Measurements from ENCODE around the gene UBQLN4. TPM values are rescaled to one million over a fixed set of nuclear protein-coding genes. Genes with fewer than 3 reads are reported as not detected.

UBQLN4 gene
- total and polyA plus RNA-seq, 2 of the 4 experiments (the other 2 are of a cell fraction), result 8.8 to 21.6 TPM

- Histone ChIP-seq H3K4me1 (ENCODE audit: control insufficient read depth, insufficient read depth, low read length) (peaks cover 4% of the 10 kb centered on the region; the same call in 1 of the 2 replicates), H4K8ac (ENCODE audit: low read depth in 2 of 2, low read length in 2 of 2) (no peak overlapping the region; a peak in 1 of 4 replicates), H2BK20ac (ENCODE audit: low read depth, low read length) (no peak overlapping the region), H3K9me1 (ENCODE audit: insufficient read depth, low read length) (peaks cover 18% of the 10 kb centered on the region), H3K14ac (replicated peaks; ENCODE audit: low read depth, low read length) (no peak overlapping the region), H3K79me1 (ENCODE audit: low read depth in 1 of 2, low read length in 2 of 2) (peaks cover 30 to 73% of the 10 kb centered on the region in 2 experiments), H2BK15ac (ENCODE audit: low read depth, low read length) (no peak overlapping the region), H3K4ac (ENCODE audit: low read depth, low read length) (peak overlapping the region; percentile 12), H2BK120ac (ENCODE audit: low read depth, low read length) (no peak overlapping the region), H2AFZ (replicated peaks; ENCODE audit: low read length, poor library complexity) (peak overlapping the region; percentile 93), H3K23ac (ENCODE audit: low read depth, low read length) (no peak overlapping the region), H2AK9ac (replicated peaks; ENCODE audit: low read depth, low read length, poor library complexity) (peak overlapping the region; percentile 85), H3K18ac (ENCODE audit: low read depth, low read length) (no peak overlapping the region), H3K56ac (ENCODE audit: extremely low read depth, insufficient read depth, low read length) (no peak overlapping the region), H3K4me2 (ENCODE audit: low read depth, low read length) (peak overlapping the region; percentile 70), H3K4me3 (ENCODE audit: insufficient read depth, low read depth, low read length) (peak overlapping the region; percentile 68), H3K36me3 (ENCODE audit: control insufficient read depth, insufficient read depth, low read length) (peaks cover 19% of the 10 kb centered on the region), H4K5ac (ENCODE audit: low read depth, low read length) (no peak overlapping the region), H2AK5ac (ENCODE audit: low read depth, low read length) (no peak overlapping the region), H4K91ac (ENCODE audit: insufficient read depth, low read depth, low read length) (no peak overlapping the region; the same call in 1 of the 2 replicates), H3K9ac (ENCODE audit: low read depth, low read length) (peak overlapping the region; percentile 62), H2BK5ac (ENCODE audit: low read depth, low read length, poor library complexity, severe bottlenecking) (no peak overlapping the region), H4K20me1 (ENCODE audit: insufficient read depth, low read length) (0 out of 2 replicates have a peak, but pooled peaks cover 2% of the 10 kb centered on the region), H3K27me3 (ENCODE audit: control insufficient read depth, insufficient read depth, low read length) (no peaks in the 10 kb centered on the region), H3K27ac (ENCODE audit: insufficient read depth, low read length) (peak overlapping the region; percentile 64), H3K9me3 (ENCODE audit: control insufficient read depth, insufficient read depth, low read length) (no peaks in the 10 kb centered on the region)
- TF ChIP-seq BHLHE40 (IDR thresholded peaks at IDR 0.05; ENCODE audit: low read depth, low read length), result no peak
- no peak for TF ChIP-seq CEBPB (IDR thresholded peaks at IDR 0.05; ENCODE audit: low read depth, low read length)
- no peak for TF ChIP-seq FOS (IDR thresholded peaks at IDR 0.05; ENCODE audit: low read depth, low read length)
- TF ChIP-seq MXI1 (IDR thresholded peaks at IDR 0.05; ENCODE audit: borderline replicate concordance, low read depth, low read length), result 0 out of 2 replicates have a peak, but pooled peaks have one; percentile 44
- no peak for TF ChIP-seq SMC3 (IDR thresholded peaks at IDR 0.05; ENCODE audit: low read depth, low read length)
- no peak for TF ChIP-seq RFX5 (IDR thresholded peaks at IDR 0.05; ENCODE audit: low read depth, low read length)
- no peak for TF ChIP-seq MAFK (IDR thresholded peaks at IDR 0.05; ENCODE audit: low read depth, low read length)
- TF ChIP-seq CTCF (conservative IDR thresholded peaks at IDR 0.05; ENCODE audit: low read depth, low read length), result peak; percentile 40
- 0 out of 2 replicates have a peak, but pooled peaks have one; percentile 12 for TF ChIP-seq MAZ (IDR thresholded peaks at IDR 0.05; ENCODE audit: borderline replicate concordance, low read depth, low read length)
- intact Hi-C loops (cut with micrococcal nuclease) (loop anchor here (2.0 kb wide), 1 partner anchor 26 kb away; no protein-coding TSS in a partner anchor), dilution Hi-C loops (cut with HindIII; ENCODE audit: low sequenced_read_pairs, unreplicated experiment) (no loop called here), in situ Hi-C loops (cut with MboI; ENCODE audit: low sequenced_read_pairs) (no loop called here)
- no TSS peak for BruUV-seq (replicated peaks)
- WGBS, 2 experiments (ENCODE audit: extremely low coverage in 2 of 2, insufficient read length in 1 of 2), result 1% methylated on average over 12 of the region's 63 CpGs; no CpG with 5 or more reads in 1 of the 2 experiments
- POLR2A ChIA-PET (ENCODE audit: unreplicated experiment), result no interaction called here
- CTCF ChIA-PET, result no interaction called here
- DNase-seq (peak; percentile 69), ATAC-seq (ENCODE audit: low read depth) (peak; percentile 26)
Measured at GRCh38 chr1:156052862-156053767, 483 bp downstream of the UBQLN4 start.
